ENCODE measurements around the gene MSI2.

GRCh38 chr17:57283203-57283971 is 27.1 kb downstream of the MSI2 start:
- no peak for TF ChIP-seq POLR2AphosphoS5 (IDR thresholded peaks at IDR 0.05; ENCODE audit: low read depth, low read length)
- no peak for TF ChIP-seq TAF1 (IDR thresholded peaks at IDR 0.05; ENCODE audit: borderline replicate concordance, low read depth, low read length)
- no peak for TF ChIP-seq POLR2A (IDR thresholded peaks at IDR 0.05; ENCODE audit: low read depth, low read length)
